ENCODE measurements around the gene GFI1B. TPM values are rescaled to one million over a fixed set of nuclear protein-coding genes. Genes with fewer than 3 reads are reported as not detected.

The GFI1B gene
- total and polyA plus RNA-seq, 2 donors (not counting 1 experiment from before 2014, with no cell fraction given): under 0.01 to 0.06 TPM

GRCh38 chr9:133006731-133007352, 28.3 kb downstream of the GFI1B start:
- Histone ChIP-seq H3K27me3 (ENCODE audit: control insufficient read depth, insufficient read depth, low read length) (peaks cover 19% of the 10 kb centered on the region), H3K79me2 (ENCODE audit: control insufficient read depth, insufficient read depth, low read length) (no peaks in the 10 kb centered on the region), H3K36me3 (ENCODE audit: control insufficient read depth, insufficient read depth, low read length) (no peaks in the 10 kb centered on the region), H3K4me1 (ENCODE audit: control insufficient read depth, extremely low read depth, insufficient read depth, low read length) (no peaks in the 10 kb centered on the region), H3K4me3 (replicated peaks in 1 of 4; ENCODE audit: control extremely low read depth in 1 of 4, insufficient read depth in 1 of 4, low read depth in 3 of 4, low read length in 4 of 4) (no peak overlapping the region), H2AFZ (ENCODE audit: low read length) (no peak overlapping the region), H3K9me3 (ENCODE audit: control insufficient read depth, insufficient read depth, low read depth, low read length) (no peaks in the 10 kb centered on the region), H3K4me2 (ENCODE audit: extremely low read depth, insufficient read depth, low read length) (no peak overlapping the region), H3K9ac (ENCODE audit: insufficient read depth, low read length) (no peak overlapping the region), H3K27ac (ENCODE audit: insufficient read depth, low read length) (no peak overlapping the region), H4K20me1 (ENCODE audit: control insufficient read depth, extremely low read depth, insufficient read depth, low read length) (no peaks in the 10 kb centered on the region)
- no peak for TF ChIP-seq CTCF (conservative IDR thresholded peaks at IDR 0.05 in 1 of 2, IDR thresholded peaks at IDR 0.05 in 1 of 2; ENCODE audit: low read depth in 1 of 2, low read length in 2 of 2)
- no peak for TF ChIP-seq EZH2 (IDR thresholded peaks at IDR 0.05; ENCODE audit: low read length, missing control alignments)
- no peak for DNase-seq (ENCODE audit: low read depth in 2 of 2)

GRCh38 chr9:133008406-133008805, 29.9 kb downstream of the GFI1B start:
- no peak overlapping the region for H3K27ac ChIP-seq (ENCODE audit: insufficient read depth, low read length)
- H3K4me3 ChIP-seq (replicated peaks in 1 of 4; ENCODE audit: control extremely low read depth in 1 of 4, insufficient read depth in 1 of 4, low read depth in 3 of 4, low read length in 4 of 4): no peak overlapping the region
- no peaks in the 10 kb centered on the region for H3K36me3 ChIP-seq (ENCODE audit: control insufficient read depth, insufficient read depth, low read length)
- H2AFZ ChIP-seq (ENCODE audit: low read length): no peak overlapping the region
- TF ChIP-seq EZH2 (IDR thresholded peaks at IDR 0.05; ENCODE audit: low read length, missing control alignments): no peak
- no peak for TF ChIP-seq CTCF (conservative IDR thresholded peaks at IDR 0.05 in 1 of 2, IDR thresholded peaks at IDR 0.05 in 1 of 2; ENCODE audit: low read depth in 1 of 2, low read length in 2 of 2)
- H3K9ac ChIP-seq (ENCODE audit: insufficient read depth, low read length): no peak overlapping the region
- H3K4me2 ChIP-seq (ENCODE audit: extremely low read depth, insufficient read depth, low read length): no peak overlapping the region
- H4K20me1 ChIP-seq (ENCODE audit: control insufficient read depth, extremely low read depth, insufficient read depth, low read length): no peaks in the 10 kb centered on the region
- peaks cover 7% of the 10 kb centered on the region for H3K27me3 ChIP-seq (ENCODE audit: control insufficient read depth, insufficient read depth, low read length)
- H3K79me2 ChIP-seq (ENCODE audit: control insufficient read depth, insufficient read depth, low read length): no peaks in the 10 kb centered on the region
- DNase-seq (ENCODE audit: low read depth in 2 of 2): no peak
- H3K9me3 ChIP-seq (ENCODE audit: control insufficient read depth, insufficient read depth, low read depth, low read length): no peaks in the 10 kb centered on the region
- no peaks in the 10 kb centered on the region for H3K4me1 ChIP-seq (ENCODE audit: control insufficient read depth, extremely low read depth, insufficient read depth, low read length)

GRCh38 chr9:133008824-133009223, 30.3 kb downstream of the GFI1B start:
- Histone ChIP-seq H4K20me1 (ENCODE audit: control insufficient read depth, extremely low read depth, insufficient read depth, low read length) (no peaks in the 10 kb centered on the region), H3K79me2 (ENCODE audit: control insufficient read depth, insufficient read depth, low read length) (no peaks in the 10 kb centered on the region), H3K27ac (ENCODE audit: insufficient read depth, low read length) (no peak overlapping the region), H3K4me2 (ENCODE audit: extremely low read depth, insufficient read depth, low read length) (no peak overlapping the region), H3K4me1 (ENCODE audit: control insufficient read depth, extremely low read depth, insufficient read depth, low read length) (no peaks in the 10 kb centered on the region), H3K27me3 (ENCODE audit: control insufficient read depth, insufficient read depth, low read length) (peaks cover 7% of the 10 kb centered on the region), H3K9ac (ENCODE audit: insufficient read depth, low read length) (no peak overlapping the region), H2AFZ (ENCODE audit: low read length) (no peak overlapping the region), H3K9me3 (ENCODE audit: control insufficient read depth, insufficient read depth, low read depth, low read length) (no peaks in the 10 kb centered on the region), H3K4me3 (replicated peaks in 1 of 4; ENCODE audit: control extremely low read depth in 1 of 4, insufficient read depth in 1 of 4, low read depth in 3 of 4, low read length in 4 of 4) (no peak overlapping the region), H3K36me3 (ENCODE audit: control insufficient read depth, insufficient read depth, low read length) (no peaks in the 10 kb centered on the region)
- TF ChIP-seq CTCF (conservative IDR thresholded peaks at IDR 0.05 in 1 of 2, IDR thresholded peaks at IDR 0.05 in 1 of 2; ENCODE audit: low read depth in 1 of 2, low read length in 2 of 2) (no peak), EZH2 (IDR thresholded peaks at IDR 0.05; ENCODE audit: low read length, missing control alignments) (no peak)
- no peak for DNase-seq (ENCODE audit: low read depth in 2 of 2)

Measured in fibroblast of lung (primary cell).